Measurements from ENCODE around the gene ZFC3H1.

- TF ChIP-seq, protein P1, sequence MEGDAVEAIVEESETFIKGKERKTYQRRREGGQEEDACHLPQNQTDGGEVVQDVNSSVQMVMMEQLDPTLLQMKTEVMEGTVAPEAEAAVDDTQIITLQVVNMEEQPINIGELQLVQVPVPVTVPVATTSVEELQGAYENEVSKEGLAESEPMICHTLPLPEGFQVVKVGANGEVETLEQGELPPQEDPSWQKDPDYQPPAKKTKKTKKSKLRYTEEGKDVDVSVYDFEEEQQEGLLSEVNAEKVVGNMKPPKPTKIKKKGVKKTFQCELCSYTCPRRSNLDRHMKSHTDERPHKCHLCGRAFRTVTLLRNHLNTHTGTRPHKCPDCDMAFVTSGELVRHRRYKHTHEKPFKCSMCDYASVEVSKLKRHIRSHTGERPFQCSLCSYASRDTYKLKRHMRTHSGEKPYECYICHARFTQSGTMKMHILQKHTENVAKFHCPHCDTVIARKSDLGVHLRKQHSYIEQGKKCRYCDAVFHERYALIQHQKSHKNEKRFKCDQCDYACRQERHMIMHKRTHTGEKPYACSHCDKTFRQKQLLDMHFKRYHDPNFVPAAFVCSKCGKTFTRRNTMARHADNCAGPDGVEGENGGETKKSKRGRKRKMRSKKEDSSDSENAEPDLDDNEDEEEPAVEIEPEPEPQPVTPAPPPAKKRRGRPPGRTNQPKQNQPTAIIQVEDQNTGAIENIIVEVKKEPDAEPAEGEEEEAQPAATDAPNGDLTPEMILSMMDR (IDR thresholded peaks at IDR 0.05) = peak in 3 of 6 experiments; percentile 2 to 26 (median 8)
- TF ChIP-seq POLR2A (IDR thresholded peaks at IDR 0.05) = peak; percentile 61 to 71
Measured at GRCh38 chr12:71685914-71686657, 22.4 kb upstream of the ZFC3H1 start, which contains the start of gene TMEM19.
